ENCODE data around the gene ZBED1.
"Not testable (repeated sequence)": the region's sequence is repeated elsewhere in the genome, so short reads cannot be mapped to it uniquely, and the experiment has no call there.

The ZBED1 gene

DNA sequence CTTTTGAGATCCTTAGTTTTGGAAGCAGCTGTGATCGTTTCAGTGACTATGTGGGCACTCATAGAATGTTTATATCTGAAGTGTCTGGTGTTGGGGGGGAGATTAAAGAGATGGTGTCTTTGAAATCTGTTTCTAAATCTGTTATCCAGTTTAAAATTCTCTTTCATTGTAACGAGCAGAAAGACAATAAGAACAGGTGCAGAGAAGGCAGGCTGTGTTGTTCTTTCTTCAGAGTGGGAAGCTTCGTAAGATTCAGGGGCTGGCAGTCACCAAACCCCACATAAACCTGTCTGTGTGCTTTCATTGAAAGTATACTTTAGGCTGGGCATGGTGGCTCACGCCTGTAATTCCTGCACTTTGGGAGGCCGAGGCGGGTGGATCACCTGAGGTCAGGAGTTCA is 16.3 kb upstream of the ZBED1 start:
- no peak for DNase-seq

DNA sequence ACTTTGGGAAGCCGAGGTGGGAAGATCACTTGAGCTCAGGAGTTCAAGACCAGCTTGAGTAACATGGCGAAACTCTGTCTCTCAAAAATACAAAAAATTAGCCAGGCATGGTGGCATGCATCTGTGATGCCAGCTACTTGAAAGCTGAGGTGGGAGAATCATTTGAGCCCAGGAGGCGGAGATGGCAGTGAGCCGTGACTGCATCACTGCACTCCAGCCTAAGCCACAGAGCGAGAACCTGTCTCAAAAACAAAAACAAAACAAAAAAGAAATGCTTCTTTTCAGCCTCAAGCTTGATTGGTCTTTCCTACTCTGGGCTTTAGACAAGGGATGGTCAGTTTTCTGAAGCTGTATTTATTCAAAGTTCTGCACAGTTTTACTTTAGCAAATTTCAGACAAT is 15.8 kb upstream of the ZBED1 start:
- no peak for DNase-seq

DNA sequence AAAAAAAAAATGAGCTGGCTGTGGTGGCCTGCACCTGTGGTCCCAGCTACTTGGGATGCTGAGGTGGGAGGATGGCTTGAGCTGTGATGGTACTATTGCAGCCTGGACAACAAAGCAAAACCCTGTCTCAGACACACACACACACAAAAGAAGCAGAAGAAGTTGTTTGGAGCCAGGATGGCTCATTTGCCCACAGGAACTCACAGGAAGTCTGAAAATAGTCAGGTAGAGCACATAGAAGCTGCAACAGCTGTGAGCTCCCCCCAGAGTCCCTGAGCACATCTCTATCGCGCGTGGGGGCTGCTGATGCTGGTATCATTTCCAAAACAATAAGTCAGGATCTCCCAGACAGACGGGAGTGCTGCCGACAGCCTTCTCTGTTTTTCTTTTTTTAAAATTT is 13.4 kb upstream of the ZBED1 start:
- no peak for DNase-seq

DNA sequence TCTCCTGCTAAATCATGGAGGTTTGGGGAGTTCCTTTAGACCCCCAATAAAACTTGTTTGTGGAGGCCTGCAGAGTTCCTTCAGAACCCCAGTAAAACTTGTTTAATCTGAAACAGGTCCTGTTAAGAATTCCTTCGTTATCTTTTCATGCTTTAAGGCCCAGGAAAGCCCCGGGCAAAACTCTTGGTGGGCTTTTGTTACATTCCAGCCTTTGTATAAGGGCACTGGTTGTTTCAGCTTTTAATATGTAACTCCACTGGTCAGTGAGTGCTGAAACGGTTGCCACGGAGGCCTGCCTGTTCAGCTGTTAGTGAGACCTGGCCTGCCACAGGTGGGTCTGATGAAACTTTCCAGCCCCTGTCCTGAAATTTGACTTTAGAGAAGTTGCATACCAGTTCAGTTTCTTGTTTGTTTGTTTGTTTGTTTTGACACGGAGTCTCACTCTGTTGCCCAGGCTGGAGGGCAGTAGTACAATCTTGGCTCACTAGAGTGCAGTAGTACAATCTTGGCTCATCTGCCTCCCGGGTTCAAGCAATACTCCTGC is 12.4 kb upstream of the ZBED1 start:
- no peak for DNase-seq

DNA sequence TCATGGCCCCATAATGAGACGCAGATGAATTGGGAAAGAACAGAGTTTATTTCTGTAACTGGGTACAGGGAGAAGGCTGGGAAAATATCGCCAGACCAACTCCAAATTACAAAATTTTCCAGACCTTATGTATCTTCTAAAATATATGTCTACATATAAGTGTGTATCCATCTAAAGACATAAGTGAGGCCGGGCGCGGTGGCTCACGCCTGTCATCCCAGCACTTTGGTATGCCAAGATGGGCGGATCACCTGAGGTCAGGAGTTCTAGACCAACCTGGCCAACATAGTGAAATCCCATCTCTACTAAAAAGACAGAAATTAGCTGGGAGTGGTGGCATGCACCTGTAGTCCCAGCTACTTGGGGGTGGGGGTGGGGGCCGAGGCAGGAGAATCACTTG is 11.7 kb upstream of the ZBED1 start:
- no peak for DNase-seq

DNA sequence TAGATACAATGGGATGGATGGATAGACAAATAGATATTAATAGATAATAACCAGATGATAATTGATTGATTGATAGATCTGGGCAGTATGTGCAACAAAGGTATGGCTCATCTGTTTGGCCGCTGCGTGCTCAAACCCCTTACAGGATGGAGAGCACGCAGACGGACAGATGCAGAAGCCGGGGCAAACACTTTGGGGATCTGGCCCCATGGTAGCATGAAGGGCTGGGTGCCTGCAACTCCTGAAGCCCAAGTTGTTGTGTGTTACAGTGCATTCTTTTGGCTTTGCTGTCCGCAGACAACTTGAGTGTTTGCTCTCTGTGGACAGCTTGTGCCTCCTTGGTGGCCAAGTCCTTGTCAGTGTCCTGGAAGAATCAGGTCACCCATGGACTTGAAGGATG is 10.6 kb upstream of the ZBED1 start:
- no peak for DNase-seq

DNA sequence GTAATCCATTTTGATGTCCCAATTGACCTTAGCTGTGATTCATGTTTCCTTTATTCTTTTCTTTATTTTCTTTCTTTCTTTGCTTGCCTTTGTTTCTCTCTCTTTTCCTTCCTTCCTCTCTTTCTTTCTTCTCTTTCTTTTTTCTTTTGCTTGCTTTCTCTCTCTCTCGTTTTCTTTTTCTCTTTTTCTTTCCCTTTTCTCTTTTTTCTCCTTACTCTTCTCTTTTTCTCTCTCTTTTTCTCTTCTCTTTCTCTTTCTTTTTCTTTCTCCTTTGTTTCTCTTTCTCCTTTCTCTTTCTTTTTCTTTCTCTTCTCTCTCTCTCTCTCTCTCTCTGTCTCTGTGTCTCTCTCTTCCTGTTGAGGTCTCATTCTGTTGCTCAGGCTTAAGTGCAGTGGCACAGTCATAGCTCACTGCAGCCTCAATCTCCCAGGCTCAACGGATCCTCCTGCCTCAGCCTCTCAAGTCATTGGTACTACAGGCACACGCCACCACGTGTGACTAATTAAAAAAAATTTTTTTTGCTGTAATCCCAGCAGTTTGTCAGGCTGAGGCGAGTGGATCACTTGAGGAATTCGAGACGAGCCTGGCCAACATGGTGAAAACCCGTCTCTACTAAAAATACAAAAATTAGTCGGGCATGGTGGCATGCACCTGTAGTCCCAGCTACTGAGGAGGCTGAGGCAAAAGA is 8.0 kb upstream of the ZBED1 start:
- DNase-seq: no peak

DNA sequence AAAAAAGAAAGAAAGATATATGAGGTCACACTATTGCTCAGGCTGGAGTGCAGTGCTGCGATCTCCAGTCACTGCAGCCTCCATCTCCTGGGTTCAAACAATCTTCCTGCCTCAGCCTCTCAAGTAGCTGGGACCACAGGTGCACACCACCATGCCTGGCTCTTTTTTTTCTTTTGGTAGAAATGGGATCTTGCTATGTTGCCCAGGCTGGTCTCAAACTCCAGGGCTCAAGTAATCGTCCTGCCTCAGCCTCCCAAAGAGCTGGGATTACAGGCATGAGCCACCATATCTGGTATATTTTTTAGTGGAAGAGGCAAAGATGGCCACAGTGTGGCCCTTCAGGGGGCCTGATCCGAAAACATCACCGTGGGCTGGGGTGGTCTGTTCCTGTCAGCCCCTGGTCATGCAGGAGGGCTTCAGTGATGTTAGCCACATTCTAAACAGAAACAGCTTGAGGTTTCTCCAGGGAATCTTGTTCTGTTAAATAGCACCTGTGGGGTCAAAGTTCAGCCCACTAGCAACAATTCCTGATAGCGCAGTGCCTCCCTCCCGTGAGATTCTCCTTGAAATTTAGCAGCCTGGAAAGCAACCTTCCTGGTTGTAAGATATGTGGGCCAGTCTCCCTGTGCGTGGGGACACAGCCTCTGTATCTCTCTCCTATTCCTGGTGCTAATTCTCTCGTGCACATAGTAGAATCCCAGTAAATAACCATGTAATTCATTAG is 7.3 kb upstream of the ZBED1 start:
- no peak for DNase-seq

DNA sequence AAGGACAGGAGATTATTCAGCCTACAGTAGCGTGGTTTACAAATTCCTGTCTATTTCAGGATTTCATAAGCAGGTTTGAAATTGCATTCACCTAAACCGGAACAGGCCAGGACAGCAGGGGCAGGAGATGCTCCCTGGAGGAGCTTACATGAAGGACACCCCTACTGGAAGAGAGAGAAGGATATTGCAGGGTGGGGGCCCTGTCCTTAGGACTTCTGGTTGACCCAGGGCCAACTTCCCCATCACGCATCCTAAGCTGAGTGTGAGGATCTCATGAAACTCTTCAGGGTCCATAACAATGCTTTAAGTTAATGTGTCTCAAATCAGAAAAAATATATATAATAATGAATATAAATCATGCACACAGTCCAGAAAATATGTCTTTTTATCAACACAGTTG is 6.4 kb upstream of the ZBED1 start:
- DNase-seq: no peak

DNA sequence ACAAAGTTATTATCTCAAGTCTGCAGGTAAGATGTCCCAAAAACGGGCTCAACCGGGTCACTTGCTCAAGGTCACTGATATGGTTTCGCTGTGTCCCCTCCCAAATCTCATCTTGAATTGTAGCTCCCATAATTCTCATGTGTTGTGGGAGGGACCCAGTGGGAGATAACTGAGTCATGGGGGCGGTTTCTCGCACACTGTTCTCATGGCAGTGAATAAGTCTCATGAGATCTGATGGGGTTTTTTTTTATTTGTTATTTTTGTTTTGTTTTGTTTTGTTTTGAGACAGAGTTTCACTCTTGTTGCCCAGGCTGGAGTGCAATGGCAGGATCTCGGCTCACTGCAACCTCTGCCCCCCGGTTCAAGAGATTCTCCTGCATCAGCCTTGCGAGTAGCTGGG is 4.6 kb upstream of the ZBED1 start:
- DNase-seq: not testable (repeated sequence)

DNA sequence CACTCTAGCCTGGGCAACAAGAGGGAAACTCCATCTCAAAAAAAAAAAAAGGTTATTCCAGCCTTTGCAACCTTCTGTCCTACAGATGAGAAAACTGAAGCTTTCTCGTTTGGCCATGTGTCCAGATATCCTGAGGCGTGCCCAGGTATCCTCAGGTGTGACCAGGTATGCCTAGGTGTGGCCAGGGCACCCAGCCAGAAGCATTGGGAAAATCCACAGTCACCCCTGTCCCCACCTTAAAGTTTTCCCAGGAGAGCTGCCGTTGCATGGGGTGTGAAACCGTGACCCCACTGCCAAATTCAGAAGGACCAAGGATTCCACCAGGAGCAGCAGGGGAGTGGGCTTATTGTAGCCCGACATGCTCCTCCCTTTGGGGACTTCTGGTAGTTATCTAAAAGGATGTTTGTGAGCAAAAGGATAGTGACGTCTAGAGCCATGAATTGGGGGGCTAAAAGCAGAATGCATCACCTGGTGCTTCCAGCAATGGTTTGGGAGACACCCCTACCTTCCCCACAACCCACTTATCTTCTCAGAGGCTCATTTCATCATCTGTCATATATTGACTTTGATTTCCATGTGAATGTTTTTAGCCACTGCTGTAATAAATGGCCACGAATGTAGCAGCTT is 4.0 kb upstream of the ZBED1 start:
- DNase-seq: no peak

DNA sequence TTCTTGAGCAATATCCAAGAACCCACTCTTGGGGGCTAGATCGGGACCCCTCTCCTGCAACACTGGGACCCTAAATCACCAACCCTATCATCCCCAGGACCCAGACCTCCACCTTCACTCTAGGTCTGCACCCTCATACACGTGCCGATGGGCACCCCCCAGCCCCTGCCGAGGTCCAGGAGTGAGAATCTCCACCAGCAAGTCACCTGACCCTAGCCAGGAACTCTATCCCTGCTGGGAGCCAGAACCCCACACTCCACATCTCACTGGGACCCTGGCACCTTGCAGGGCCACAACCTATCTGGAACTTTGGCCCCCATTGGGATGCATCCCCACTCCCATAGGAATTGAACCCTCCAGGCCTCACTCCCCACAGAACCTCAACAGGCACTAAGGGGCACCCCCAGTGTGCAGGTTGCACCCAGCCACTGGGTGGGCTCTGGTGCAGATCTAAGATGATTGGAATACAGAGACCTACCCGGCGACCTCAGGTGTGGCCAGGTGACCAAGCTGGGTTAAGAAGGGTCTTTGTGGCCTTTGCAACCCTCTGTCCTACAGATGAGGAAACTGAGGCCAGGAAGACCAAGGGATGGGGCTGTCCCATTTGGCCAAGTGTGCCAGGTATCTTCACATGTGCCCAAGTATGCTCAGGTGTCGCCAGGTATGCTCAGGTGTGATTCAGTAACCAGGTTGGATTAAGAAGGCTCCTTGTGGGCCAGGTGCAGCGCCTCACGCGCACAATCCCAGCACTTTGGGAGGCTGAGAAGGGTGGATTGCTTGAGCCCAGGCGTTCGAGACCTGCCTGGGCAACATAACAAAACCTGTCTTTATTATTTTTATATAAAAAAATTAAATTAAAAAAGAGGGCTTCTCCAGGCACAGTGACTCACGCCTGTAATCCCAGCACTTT is 3.1 kb upstream of the ZBED1 start:
- no peak for DNase-seq

DNA sequence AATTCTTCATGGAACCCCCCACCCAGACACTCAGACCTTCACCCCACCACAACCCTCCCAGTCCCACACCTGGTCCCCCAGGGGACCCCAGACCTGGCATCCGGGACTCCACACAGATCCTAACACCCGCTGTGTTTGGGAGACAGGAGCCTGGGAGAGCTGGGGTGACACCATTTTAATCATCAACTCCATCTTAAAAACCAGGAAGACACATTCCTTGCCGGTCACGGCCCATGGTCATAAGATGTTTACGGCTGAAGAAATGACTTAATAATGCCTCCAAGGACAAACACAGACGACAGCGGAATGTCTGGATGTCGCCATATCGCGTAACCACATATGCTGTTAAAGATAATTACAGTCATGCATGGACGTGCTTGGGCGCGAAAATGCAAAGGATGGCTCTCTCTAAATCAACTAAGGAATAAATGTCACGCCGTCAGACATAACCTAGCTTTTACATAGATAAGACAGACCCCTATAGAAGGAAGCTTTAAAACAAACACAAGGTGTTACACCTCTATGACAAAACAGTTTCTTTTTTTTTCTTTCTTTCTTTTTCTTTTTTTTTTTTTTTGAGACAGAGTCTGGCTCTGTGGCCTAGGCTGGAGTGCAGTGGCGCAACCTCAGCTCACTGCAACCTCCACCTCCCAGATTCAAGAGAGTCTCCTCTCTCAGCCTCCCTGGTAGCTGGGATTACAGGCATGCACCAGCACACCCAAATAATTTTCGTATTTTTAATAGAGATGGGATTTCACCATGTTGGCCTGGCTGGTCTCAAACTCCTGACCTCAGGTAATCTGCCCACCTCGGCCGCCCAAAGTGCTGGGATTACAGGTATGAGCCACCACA is 2.1 kb upstream of the ZBED1 start:
- DNase-seq: no peak

DNA sequence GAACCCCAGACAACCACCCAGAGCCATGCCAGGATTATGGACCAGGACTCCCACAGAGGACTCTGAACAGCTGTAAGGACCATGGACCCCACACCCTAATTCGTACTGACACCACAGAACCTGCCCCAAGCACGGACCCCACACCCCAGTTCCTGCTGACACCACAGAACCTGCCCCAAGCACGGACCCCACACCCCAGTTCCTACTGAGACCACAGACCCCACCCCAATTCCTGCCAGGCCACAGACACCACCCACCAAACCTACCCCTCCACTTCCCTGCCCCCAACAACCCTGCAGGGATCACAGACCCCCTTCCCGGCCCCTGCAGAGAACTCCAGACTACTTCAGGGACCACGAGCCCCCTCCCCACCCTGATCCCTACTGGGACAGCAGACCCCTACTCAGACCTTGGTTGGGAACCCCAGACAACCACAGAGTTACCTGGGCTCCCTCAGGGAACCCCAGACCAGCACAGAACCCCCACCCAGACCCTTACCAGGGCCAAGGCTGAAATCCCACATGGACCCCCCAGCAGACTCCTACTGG is 1.4 kb upstream of the ZBED1 start:
- no peak for DNase-seq

DNA sequence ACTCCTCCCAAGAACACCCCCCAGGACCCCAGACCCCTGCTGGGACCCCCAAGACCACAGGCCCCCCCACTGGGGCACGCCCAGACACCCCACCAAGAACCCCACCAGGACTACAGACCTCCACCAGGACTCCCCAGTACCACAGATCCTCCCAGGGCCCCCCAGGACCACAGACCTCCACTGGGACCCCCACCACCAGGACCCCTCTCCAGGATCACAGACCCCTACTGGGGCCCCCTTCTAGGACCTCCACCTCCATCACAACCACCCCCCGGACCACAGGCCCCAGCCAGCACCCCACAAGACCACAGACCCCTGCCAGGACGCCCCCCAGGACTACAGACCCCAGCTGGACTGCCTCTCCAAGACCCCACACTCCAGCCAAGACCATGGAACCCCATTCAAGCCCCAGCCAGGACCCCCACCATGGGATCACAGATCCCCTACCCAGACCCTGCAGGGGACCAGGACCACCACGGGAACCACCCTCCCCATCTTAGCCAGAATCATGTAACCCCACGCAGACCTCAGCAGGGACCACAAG is 855 bp upstream of the ZBED1 start:
- no peak for DNase-seq

DNA sequence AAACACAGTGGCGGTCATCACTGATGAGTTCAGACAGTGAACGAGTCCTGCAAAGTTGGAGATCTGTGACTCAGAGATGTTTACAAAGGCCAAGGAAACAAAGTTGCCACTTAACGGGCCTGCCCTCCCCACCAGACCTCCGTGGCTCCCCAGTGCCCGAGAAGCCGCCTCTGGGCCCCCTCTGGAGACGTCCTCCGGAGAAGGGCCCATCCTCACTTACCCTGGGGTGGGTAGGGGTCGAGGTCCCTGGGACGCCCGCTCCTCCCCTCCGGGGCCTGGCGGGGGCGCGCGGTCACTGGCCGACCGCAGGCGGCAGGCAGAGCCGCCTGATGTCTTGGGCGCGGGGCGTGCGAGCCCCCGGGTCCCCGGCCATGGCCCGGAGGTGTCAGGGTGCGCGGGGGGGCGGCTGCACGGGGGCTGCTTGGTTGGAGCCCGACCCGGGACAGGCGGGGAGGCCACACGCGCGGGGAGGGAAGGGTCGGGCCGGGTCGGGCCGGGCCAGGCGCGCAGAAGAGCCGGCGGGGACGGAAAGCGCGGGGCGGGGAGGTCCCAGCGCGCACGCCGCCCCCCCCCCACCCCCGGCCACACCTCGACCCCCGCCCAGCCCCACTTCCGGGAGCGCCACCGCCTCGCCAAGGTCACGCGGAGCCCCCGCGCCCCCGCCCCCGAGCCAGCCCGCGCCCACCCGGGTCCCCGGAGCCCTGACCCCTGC is 529 bp downstream of the ZBED1 start:
- no peak for DNase-seq

DNA sequence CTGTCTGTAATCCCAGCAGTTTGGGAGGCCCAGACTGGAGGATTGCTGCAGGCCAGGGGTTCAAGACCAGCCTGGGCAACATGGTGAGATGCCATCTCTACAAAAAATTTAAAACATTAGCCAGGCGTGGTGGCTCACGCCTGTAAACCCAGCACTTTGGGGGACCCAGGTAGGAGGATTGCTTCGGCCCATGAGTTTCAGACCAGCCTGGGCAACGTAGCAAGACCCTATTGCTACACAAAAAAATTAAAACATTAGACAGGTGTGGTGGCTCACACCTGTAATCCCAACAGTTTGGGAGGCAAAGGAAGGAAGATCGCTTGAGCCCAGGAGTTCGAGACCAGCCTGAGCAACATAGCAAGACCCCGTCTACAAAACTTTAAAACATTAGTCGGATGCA is 1.3 kb downstream of the ZBED1 start:
- DNase-seq: no peak

DNA sequence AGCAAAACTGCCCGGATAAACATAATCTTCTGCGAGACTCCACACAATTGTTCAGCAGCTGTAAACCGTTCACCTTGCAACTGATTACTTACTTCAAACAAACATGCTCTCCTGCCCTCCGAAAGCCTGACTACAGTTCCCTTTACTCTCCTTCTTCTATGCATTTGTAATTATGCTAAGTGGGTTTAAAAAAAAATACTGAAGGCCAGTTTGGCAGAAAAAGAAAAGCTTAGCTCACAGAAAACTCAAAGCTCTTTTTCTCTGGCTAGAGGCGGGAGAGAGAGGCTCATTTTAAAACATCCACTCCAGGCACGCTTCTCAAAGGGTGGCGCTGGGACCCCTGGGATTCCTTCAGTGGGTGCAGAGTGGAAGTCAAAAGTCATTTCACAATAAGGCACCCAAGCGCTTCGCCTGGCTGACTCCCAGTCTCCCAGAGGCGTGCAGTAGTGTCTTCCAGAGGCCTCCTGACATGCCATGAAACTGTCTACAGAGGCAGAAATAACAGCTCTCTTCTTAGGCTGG is 1.9 kb downstream of the ZBED1 start:
- DNase-seq: no peak

DNA sequence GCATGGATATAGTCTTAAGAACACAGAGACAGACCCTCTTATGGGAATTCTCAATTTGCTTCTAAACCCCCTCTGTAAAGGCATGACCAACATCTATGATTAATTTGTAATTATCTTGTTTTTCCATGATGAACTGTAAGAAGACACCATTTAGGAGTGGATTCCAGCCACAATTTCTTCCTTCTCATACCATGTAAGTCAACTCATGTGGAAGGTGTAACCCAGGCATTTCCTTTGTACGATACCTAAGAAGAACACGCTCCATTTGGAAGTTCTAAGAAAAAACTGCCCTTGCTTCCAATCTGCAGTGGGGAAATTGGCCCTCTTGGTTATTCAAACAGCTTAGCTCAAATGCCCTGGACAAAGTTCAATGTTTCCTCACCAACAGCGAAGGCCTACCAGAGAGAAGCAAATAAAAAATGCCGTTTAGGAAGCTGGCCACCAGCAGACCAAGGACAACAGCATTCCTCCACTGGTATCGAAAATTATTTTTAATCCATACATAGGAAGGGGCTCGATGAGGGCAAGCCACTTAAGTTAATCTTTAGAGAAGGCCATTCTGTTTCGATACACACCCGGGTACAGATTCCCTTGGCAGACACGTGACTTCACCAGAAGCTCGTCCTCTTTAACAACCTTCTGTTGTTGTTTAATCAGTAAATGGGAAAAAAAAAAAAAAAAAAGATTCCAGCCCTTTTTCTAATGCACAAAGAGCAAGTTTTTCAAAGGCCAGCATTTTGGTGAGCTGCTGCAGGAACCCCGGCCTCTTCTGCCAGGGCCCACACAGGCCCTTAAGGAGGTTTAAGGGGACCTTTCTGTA is 2.6 kb downstream of the ZBED1 start:
- no peak for DNase-seq

DNA sequence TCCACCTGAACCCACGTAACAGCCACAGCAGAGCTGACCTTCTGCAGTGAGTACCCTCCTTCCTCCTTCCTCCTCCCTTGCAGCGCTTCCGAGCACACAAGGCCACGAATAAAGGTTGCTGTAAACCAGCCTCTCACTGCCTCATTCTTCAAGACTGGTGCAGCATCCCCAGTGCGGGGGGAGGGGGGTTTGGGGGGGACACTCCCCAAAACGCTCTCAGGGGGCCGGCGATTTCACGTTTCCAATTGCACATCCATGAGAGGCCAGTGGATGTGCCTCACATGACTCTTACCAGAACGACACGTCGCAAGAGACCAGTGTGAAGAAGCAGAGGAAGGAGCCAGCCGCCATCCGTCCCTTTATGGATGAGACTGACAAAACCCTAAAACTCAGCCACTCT is 5.2 kb downstream of the ZBED1 start:
- DNase-seq: no peak

Data from NCI-H2029 (cell line).